Erythroblast (primary cell): ENCODE measurements around the gene ITSN1.

Experiments
- DNase-seq, 2 experiments: peaks; one replicate each; lab custom pipeline; 2025; lab: John Stamatoyannopoulos, UW
- GATA1 ChIP-seq: IDR thresholded peaks from 2 replicates; pipeline ENCODE4 v1.6.1; 2011; ENCODE audit warnings: low read depth, mild to moderate bottlenecking, control low read depth, low read length, moderate library complexity
- POLR2A ChIP-seq: IDR thresholded peaks from 2 replicates; pipeline ENCODE4 v1.6.1; 2011; ENCODE audit warnings: mild to moderate bottlenecking, low read length

Gene ITSN1

DNA sequence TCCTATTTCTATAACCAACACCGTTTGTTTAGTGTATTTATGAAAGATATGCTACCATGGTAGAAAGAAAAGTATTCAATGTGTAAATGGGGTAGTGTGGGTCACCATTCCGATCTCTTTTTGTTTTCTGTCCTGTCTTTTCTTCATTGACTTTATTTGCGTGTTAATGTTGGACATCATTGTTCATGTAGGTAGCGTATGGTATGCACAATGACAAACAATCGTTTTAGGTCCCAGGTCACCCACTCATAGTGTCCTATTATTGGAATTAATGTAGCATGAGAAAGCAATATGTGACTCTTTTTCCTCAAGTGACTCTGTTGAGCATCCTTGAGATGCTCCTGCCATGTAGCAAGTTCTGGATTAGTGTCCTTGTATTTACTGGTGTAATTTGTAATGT lies 247.9 kb downstream of the ITSN1 start:
- DNase-seq, result no peak
- no peak for TF ChIP-seq POLR2A

DNA sequence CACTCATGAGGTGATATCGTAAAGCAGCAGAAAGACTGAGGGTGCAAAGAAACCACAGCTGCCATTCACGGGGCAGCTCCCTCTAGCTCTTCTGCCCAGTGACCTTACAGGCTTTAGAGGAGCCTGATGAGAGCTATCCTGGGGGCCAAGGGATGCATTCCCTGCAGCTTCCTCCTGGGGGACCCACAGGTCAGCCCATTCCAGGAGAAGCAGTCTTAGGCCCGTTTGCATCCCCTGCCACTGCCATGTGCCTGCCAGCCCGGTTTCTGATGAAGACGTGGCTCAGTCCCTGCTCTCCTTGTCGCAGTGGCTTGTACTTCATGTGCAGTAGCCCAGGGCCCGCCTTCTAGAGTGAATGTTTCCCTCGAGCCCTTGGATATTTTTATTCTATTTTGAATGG lies 250.6 kb downstream of the ITSN1 start:
- DNase-seq, result no peak
- TF ChIP-seq POLR2A (no peak), GATA1 (no peak)

DNA sequence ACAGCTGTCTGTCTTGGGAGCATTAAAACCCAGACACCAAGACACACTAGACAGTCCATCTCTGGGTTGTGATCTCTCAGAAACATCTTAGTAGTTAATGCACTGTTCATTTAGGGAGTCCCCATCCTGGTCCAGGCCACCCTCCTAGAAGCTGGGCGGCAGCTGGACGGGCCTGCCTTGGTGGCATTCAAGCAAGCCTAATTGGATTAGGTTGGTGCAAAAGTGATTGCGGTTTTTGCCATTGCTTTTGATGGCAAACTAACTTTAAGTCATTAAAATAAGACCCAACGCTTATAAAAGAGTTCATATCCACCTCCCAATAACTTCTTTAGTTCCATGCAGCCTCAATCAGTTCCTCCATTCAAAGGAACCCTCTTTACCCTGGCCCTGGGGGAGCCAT lies 251.6 kb downstream of the ITSN1 start:
- no peak for TF ChIP-seq GATA1
- TF ChIP-seq POLR2A, result no peak
- DNase-seq, result no peak

DNA sequence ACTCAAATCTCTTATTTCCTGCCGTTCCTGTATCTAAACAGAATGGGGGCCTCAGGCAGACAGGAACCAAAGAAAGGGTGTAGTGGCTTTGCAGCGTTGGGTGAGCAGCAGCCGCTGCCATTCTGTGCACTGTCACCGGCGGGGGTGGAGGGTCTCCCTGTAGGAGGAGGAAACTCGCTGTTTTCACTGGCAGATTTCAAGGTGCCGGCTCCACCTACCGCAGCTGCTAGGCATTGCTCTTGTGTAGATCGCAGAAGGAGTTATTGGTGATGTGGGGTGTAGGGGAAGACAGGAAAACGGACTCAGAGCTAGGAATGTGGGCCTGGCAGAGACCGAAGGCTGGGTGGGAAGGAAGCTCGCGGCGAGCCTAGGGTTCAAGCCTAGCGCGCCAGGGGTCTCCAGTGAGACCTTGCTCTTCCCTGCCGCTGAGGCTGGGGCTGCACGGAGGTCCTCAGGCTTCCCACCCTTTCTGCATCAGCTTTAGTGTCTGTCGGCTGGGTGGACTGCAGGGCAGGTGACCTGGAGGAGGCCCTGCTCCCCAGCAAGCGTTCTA lies 252.5 kb downstream of the ITSN1 start:
- TF ChIP-seq GATA1, result no peak
- TF ChIP-seq POLR2A, result no peak
- DNase-seq, result peak; percentile 71 to 77

DNA sequence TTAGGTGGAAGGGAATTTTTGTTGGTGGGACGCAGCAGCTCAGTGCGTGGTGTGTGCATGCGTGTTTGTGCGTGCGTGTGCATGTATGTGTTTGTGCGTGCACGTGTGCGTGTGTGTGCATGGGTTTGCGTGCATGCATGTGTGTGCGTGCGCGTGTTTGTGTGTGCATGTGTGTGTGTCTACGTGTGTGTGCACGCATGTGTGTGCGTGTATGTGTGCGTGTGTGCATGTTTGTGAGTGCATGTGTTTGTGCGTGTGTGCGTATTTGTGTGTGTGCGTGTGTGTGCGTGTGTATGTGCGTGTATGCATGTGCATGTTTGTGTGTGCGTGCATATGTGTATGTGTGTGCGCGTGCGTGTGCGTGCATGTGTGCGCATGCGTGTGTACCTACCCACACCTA lies 253.1 kb downstream of the ITSN1 start:
- no peak for TF ChIP-seq GATA1
- TF ChIP-seq POLR2A, result no peak
- DNase-seq, result no peak

DNA sequence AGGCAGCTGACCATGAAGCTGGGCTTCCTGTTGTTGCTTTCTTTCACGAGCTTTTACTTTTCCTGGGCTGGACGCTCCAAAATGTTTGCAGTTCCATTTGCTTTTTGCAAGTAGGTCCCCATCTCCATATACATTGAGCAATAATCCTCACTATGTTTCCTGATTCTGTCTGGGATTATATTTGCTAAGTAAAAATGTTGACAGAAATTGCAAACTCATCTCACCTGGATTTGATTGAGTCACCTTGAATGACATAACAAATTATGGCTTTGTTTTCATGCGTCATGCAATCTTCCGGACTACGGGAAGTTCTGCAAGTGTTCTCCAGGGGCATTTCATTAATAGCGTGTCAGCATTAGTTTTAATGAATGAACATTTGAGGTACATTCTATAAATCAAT lies 254.4 kb downstream of the ITSN1 start:
- TF ChIP-seq POLR2A, result no peak
- no peak for TF ChIP-seq GATA1
- no peak for DNase-seq

DNA sequence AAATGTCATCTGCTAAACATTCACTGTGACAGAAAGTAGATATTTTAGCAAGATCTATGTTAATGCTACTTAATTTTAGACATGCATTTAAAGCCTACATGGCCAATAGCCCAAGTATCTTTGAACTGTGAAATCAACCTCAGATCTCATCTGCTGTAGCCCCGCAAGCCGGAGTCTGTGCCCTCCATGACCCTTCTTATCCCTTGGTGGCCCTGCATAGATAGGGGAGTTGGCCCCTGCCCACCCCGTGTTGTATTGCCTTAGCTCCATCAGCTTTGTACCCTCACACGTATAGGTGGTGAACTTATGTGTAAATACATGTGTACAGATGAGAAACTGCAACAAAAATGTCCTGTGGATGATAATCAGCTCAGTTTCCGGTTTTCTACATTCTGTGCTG lies 254.8 kb downstream of the ITSN1 start:
- no peak for TF ChIP-seq GATA1
- TF ChIP-seq POLR2A, result no peak
- no peak for DNase-seq

DNA sequence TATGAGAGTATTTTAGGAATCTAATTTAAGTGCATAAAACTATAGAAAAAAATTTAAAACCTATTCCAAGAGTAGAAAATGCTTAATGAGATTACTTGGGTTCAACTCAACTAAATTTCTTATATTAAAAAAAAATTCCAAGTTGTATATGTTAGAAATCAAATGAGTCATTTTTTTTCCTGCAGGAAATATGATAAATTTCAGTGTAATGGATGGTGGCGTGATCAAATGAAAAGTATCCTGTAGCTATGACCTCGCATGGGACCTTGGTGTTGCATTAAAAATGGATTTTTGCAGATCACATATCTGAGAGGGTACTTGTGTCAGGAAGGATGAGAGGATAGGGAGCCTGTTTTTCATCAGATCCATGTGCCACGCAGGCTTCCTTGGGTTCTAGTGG lies 255.4 kb downstream of the ITSN1 start:
- TF ChIP-seq GATA1 (no peak), POLR2A (no peak)
- DNase-seq, result no peak

DNA sequence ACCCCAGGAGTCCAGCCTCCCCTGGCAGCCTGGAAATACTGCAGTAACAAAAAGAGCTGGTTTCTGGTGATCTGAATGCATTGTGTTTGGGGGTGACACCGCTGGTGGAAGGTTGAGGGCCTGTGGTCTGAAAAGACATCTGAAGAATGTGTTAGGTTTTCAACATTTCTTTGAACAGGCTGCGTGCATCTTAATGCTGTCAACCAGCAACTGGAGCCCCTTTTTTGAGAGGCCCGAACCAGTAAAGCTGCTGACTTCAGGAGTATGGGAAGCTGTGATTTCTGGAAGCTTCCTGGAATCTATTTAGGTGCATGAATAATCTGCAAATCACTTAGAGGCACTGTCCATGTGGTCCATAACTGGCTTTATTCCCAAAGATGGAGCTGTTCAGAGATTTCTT lies 256.3 kb downstream of the ITSN1 start:
- DNase-seq, result no peak
- TF ChIP-seq POLR2A (no peak), GATA1 (no peak)

DNA sequence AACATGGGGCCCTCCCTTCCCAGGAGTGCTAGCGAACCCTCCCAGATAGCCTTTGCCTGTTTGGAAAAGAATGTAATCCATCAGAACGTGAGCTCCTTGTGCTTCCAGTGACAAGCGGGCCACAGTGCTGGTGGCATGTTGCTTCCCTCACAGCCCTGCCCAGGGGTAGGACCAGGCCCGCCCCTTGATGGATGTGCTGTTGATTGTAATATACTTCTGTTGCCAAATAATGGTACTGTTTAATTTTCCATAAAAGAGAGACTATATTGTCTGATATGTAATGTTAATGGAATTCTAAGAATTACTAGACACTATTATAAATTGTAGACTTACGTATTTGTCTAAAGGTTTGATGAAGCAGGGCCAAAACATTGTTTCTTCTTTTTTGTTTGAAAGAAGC lies 256.9 kb downstream of the ITSN1 start:
- DNase-seq, result no peak
- TF ChIP-seq POLR2A (no peak), GATA1 (no peak)

DNA sequence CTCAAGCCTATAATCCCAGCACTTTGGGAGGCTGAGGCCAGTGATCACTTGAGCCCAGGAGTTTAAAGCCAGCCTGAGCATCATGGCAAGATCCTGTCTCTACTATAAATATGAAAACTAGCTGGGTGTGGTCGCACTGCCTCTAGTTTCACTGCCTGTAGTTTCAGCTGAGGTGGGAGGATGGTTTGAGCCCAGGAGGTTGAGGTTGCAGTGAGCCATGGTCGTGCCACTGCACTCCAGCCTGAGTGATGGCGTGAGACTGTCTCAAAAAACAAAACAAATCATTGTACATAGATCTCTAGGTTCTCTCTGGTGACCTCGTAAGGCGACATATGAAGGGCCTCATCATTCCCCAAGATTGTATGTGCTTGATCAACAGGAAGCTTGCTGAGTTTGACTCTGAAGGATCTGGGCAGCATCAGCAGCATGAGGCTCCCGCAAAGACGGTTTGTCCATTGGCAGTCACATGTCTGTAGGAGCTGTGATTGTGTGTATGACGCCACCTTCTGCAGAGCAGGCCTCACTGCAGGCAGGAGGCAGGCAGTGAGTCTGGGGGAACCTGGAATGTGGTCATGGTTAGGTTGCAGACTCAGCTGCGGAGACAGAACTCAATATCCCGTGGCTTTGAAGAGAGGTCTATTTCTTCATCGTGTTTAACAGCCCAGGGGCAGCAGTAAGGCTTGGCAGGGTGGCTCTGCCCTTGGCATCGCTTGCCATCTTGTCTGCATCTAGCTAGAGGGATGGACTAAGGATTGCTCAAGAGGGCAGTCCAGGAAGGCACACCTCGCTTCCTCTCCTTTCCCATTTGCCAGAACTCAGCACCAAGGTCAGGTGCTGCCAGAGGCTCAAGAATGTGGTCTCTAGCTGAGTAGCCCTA lies 259.3 kb downstream of the ITSN1 start:
- DNase-seq, result peak; percentile 9 to 37
- TF ChIP-seq POLR2A (no peak), GATA1 (no peak)

DNA sequence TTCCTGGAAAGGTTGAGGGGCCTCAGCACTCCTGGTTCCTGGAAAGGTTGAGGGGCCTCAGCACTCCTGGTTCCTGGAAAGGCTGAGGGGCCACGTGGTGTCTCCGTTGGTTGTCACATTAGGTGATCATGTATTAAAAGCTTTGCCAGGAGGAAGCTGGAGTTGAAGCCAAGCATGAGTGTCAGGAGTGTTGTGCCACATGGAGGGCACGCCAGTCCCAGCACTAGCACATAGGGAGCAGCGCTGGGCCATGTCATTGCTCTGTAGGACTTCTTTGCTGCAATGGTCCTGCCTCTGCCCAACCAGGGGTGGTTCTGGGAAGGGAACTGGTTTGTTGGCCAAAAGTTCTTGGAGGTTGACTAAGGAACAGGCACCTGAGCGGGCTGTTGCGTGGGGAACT lies 260.0 kb downstream of the ITSN1 start:
- DNase-seq, result no peak
- TF ChIP-seq GATA1, result no peak
- TF ChIP-seq POLR2A, result no peak

DNA sequence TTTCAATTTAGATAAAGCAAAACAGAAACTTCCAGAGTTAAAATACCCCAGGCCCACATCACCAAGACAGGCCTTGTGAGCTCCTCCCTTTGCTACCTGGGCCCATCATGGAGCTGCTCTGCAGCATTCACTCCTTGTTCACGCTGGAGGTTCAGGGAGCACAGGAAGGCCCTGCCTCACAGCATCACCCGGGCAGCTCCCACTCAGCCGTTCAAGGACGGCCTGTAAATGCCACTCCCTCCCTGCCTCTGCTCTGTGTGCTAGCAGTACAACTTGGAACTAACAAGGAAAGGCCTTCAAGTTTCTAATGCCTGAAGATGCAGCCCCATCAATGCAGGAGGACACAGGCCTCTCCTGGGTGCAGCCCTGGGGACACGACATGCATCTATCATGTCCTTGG lies 261.7 kb downstream of the ITSN1 start:
- no peak for DNase-seq
- no peak for TF ChIP-seq GATA1
- TF ChIP-seq POLR2A, result no peak

DNA sequence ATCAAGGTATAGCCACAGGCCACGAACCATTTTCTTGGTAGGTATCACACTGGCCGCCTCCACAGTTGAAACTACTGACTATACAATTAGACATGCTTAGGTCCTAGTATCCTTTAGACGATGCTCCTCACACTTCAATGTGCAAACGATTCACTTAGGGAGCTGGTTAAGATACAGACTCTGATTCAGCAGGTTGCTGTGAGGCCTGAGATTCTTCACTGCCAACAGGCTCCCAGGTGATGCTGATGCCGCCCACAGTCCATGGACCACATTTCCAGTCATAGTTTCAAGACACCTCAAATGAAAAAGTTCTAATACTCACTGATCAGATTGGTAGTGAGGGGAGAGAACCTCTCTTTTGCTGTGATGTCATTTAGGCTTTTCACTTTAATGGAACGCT lies 266.5 kb downstream of the ITSN1 start:
- DNase-seq, result no peak
- TF ChIP-seq GATA1 (no peak), POLR2A (no peak)

DNA sequence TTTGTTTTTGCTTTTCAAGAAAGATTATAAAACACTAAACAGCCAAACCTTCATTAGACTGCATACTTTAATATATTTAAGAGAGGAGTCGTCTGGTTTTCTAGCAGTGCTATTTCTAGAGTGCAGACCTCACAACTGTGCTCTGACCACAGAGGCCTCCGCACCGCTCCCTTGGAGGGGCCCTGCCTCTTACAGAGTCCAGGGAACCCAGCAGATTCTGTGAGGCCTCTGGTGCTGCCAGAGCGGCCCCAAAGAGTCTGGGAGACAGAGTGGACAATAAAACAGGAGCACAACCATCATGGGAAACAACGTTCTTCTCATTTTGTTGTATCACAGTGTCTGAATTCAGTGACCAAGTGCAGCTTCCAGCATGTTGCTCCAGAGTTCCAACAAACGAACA lies 267.5 kb downstream of the ITSN1 start:
- DNase-seq, result no peak
- no peak for TF ChIP-seq GATA1
- TF ChIP-seq POLR2A, result no peak
